ENCODE measurements around the gene REG4.

GRCh38 chr1:119834990-119835389, 23.7 kb upstream of the REG4 start:
- TF ChIP-seq CTCF (IDR thresholded peaks at IDR 0.05) (no peak), POLR2AphosphoS5 (IDR thresholded peaks at IDR 0.05) (no peak), POLR2A (IDR thresholded peaks at IDR 0.05) (no peak), EP300 (IDR thresholded peaks at IDR 0.05) (no peak)
